ENCODE measurements around the gene AFF4.

AFF4 gene

DNA sequence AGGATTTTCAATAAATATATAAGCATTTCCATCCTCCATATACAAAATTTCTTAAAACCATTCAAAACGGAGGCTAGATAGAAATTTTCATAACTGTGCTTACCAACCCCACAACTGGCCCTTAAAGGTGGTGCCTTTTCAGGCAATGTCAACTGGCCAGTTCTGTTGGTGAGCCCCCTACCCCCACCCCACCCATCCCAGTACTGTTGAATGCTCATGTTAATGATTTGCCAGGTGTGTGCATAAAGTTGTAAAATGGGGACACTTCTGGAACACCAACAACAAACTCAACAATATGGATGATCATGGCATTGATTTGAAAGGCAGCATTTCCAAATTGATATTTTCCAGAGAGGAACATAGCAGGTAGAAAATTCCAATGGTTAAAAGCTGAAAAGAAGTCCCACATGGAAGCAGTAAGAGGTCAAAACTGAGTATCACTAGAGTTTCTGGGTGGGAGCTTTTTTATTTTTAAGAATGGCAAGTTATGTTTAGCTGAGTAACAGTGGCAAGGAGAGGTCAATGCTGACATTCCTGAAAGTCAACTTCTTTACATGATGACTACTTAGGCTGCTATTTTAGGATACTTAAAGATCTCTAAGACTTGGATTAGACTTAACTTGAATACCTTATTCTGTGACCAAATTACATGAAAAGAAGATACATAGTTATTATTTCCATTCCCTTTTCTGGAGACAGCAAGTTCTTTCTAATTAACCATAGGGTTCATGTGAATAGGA lies 87.2 kb downstream of the AFF4 start:
- H3K4me1 ChIP-seq (ENCODE audit: control insufficient read depth, insufficient read depth, low read length) = peaks cover 28% of the 10 kb centered on the region
- no peaks in the 10 kb centered on the region for H3K9me3 ChIP-seq (ENCODE audit: control insufficient read depth, low read length)
- H3K4me3 ChIP-seq (ENCODE audit: low read length) = no peak overlapping the region
- no peaks in the 10 kb centered on the region for H3K36me3 ChIP-seq (ENCODE audit: control insufficient read depth, insufficient read depth, low read length)
- H3K9ac ChIP-seq (ENCODE audit: low read length) = no peak overlapping the region
- H3K27me3 ChIP-seq (ENCODE audit: control insufficient read depth, insufficient read depth, low read length) = no peaks in the 10 kb centered on the region

DNA sequence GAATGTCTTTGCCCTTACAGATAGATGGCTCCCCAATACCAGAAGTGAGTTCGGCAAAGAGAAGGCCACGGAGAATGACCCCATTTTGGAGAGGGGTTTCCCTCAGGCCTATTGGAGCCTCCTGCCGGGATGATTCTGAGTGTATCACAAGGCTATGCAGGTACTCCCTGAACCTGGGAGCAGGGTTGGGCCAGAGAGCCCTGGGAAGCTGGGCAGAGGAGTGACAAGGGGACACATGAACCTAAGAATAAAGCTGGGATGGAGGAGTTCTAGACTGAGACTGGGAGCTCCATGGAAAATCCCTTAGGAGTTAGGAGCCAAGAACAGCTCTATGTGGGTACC lies 89.5 kb downstream of the AFF4 start:
- H3K27me3 ChIP-seq (ENCODE audit: control insufficient read depth, insufficient read depth, low read length) = no peaks in the 10 kb centered on the region
- no peaks in the 10 kb centered on the region for H3K36me3 ChIP-seq (ENCODE audit: control insufficient read depth, insufficient read depth, low read length)
- H3K4me3 ChIP-seq (ENCODE audit: low read length) = no peak overlapping the region
- H3K9ac ChIP-seq (ENCODE audit: low read length) = no peak overlapping the region
- H3K4me1 ChIP-seq (ENCODE audit: control insufficient read depth, insufficient read depth, low read length) = peaks cover 28% of the 10 kb centered on the region
- no peaks in the 10 kb centered on the region for H3K9me3 ChIP-seq (ENCODE audit: control insufficient read depth, low read length)

DNA sequence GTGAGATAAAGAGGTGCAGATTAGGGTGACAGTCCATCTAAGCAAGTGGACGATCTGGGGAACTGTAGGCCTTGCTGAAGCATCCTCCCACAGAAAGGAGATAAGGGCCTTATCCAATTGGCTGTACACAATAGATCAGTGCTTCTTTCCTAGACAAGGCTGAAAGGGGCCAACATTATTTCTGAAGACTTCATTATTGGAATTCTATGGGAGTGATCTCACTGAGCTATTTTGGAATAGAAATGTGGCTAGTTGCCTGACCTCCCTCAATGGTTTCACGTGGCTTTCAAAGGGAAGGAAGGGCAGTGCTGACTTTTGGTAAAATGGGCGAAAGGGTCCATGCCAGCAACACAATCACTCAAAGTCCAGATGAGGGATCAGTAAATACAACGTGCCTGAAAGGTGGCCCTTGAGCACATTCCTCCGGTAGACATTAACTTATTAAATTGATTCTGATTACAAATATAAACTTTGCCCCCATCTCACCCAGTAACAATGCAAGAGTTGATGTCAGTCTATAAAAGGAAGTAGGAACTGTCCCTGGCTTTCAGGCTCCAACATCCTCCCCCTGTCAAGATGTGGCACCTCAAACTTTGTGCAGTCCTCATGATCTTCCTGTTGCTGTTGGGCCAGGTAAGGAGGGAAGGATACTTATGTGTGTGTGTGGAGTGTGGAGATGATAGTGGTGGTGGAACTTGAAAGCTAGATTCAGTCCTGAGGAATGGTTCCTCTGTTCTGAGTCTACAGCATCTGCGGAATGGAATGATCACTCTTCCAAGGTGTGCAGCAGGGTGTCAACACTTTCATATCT lies 90.1 kb downstream of the AFF4 start, which contains the start of gene LEAP2:
Gene LEAP2 (plus strand): TSS at position 550 of the 811 bp plus-strand sequence. CDS start 27 bp downstream, at position 577.
- Histone ChIP-seq H3K9ac (ENCODE audit: low read length) (no peak within 1 kb of the TSS), H3K4me1 (ENCODE audit: control insufficient read depth, insufficient read depth, low read length) (peaks cover 28% of the 10 kb centered on the region), H3K9me3 (ENCODE audit: control insufficient read depth, low read length) (no peaks in the 10 kb centered on the region), H3K27me3 (ENCODE audit: control insufficient read depth, insufficient read depth, low read length) (no peaks in the 10 kb centered on the region), H3K4me3 (ENCODE audit: low read length) (no peak within 1 kb of the TSS), H3K36me3 (ENCODE audit: control insufficient read depth, insufficient read depth, low read length) (no peaks in the 10 kb centered on the region)

DNA sequence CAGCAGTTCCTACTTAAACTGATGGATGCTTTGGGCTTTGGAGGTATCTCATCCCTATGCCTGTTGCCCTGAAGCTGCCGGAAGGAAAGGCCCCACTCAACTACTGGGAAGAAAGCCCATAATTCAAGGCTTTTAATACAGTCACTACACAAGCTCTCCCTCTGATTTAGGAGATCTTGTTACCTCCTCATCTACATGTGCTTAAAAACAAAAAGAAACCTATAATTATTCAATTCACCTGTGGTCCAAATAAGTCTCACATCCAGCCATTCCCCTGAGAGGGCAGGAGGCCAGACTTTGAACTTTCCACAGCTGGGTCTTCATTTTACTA lies 90.7 kb downstream of the AFF4 start:
- H3K36me3 ChIP-seq (ENCODE audit: control insufficient read depth, insufficient read depth, low read length) = no peaks in the 10 kb centered on the region
- H3K27me3 ChIP-seq (ENCODE audit: control insufficient read depth, insufficient read depth, low read length) = no peaks in the 10 kb centered on the region
- H3K9ac ChIP-seq (ENCODE audit: low read length) = no peak overlapping the region
- H3K9me3 ChIP-seq (ENCODE audit: control insufficient read depth, low read length) = no peaks in the 10 kb centered on the region
- H3K4me3 ChIP-seq (ENCODE audit: low read length) = no peak overlapping the region
- peaks cover 22% of the 10 kb centered on the region for H3K4me1 ChIP-seq (ENCODE audit: control insufficient read depth, insufficient read depth, low read length)

DNA sequence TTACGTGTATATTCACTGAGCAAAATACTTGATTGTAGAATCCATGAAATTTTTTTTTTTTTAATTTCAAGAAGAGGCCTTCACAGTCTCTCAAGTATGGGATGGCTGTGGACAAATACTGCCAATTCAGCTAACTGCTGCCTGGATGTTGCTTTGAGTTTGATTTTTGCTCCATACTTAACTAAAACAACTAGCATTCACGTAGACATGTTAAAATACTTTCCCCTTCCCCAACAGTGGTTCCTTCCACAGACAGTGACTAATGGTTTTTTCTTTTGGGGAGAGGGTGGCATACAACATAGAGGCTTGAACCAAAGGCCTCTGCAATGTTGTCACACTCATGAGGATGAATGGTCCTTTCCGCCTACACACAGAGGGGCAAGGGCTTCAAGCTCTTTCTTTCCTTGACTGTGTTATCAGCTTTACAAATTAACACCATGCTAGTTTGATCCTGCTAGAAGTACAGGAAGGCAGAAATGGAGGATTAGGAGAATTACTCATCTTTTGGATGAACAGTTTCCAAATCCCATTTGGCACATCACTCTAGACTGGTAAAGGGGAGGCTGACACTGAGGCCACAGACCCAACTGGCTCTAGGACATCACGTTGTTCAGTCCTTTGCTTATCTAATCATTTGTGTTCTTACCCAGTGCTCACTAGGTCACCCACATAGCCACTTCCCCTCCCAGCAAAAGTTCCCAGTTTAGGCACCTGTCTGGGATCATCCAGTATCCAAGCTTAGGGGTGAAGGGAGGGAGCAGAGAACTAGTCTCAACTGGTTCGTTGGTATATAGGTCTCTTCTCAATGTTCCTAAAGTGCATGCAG lies 91.8 kb downstream of the AFF4 start:
- H3K4me1 ChIP-seq (ENCODE audit: control insufficient read depth, insufficient read depth, low read length) = peaks cover 27% of the 10 kb centered on the region

DNA sequence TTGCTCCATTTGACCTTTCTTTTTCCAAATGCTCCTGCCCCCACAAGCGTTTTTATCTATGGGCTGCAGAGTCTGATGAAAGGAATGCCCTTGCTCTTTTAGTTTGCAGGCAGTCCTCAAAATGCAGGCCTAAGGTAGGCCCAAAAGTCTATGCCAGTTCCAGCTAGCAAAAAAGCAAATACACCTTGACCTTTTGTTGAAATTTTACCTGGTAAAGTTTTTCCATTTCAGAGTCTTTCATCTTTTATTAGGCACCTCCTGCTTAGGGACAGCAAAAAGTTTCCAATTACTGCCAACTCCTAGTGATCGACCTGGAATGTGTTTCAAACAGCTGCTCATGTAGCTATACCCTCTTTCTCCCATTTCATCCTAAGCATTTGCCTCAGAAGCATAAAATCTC lies 92.6 kb downstream of the AFF4 start:
- Histone ChIP-seq H3K36me3 (ENCODE audit: control insufficient read depth, insufficient read depth, low read length) (no peaks in the 10 kb centered on the region), H3K9me3 (ENCODE audit: control insufficient read depth, low read length) (no peaks in the 10 kb centered on the region), H3K4me3 (ENCODE audit: low read length) (no peak overlapping the region), H3K9ac (ENCODE audit: low read length) (no peak overlapping the region), H3K4me1 (ENCODE audit: control insufficient read depth, insufficient read depth, low read length) (peaks cover 27% of the 10 kb centered on the region), H3K27me3 (ENCODE audit: control insufficient read depth, insufficient read depth, low read length) (no peaks in the 10 kb centered on the region)

More for the DNA sequence above, 91.8 kb downstream of the AFF4 start:
- no peaks in the 10 kb centered on the region for H3K36me3 ChIP-seq (ENCODE audit: control insufficient read depth, insufficient read depth, low read length)
- no peaks in the 10 kb centered on the region for H3K27me3 ChIP-seq (ENCODE audit: control insufficient read depth, insufficient read depth, low read length)
- H3K9ac ChIP-seq (ENCODE audit: low read length) = no peak overlapping the region
- H3K9me3 ChIP-seq (ENCODE audit: control insufficient read depth, low read length) = no peaks in the 10 kb centered on the region
- H3K4me3 ChIP-seq (ENCODE audit: low read length) = no peak overlapping the region

DNA sequence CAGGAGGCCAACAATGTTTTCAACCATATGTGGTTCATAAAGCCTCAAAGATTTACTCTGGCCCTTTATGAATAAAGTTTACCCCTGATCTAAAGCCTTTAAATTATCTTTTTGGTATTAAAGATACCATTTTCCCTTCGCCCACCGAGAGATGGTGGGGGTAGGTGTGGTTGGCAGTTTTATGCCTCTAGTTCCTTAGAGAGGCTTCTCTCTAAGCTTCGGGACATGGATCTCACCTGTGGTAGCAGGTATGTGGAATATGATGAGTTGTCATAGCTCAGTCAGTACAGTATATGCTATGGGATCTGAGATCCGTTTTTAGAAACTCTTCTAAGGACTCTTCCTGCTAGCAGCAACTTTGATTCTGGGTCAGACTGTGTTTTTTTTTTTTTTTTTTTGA lies 94.7 kb downstream of the AFF4 start:
- H3K27me3 ChIP-seq (ENCODE audit: control insufficient read depth, insufficient read depth, low read length) = no peaks in the 10 kb centered on the region
- H3K9ac ChIP-seq (ENCODE audit: low read length) = no peak overlapping the region
- H3K9me3 ChIP-seq (ENCODE audit: control insufficient read depth, low read length) = no peaks in the 10 kb centered on the region
- peaks cover 23% of the 10 kb centered on the region for H3K4me1 ChIP-seq (ENCODE audit: control insufficient read depth, insufficient read depth, low read length)
- no peaks in the 10 kb centered on the region for H3K36me3 ChIP-seq (ENCODE audit: control insufficient read depth, insufficient read depth, low read length)
- no peak overlapping the region for H3K4me3 ChIP-seq (ENCODE audit: low read length)

DNA sequence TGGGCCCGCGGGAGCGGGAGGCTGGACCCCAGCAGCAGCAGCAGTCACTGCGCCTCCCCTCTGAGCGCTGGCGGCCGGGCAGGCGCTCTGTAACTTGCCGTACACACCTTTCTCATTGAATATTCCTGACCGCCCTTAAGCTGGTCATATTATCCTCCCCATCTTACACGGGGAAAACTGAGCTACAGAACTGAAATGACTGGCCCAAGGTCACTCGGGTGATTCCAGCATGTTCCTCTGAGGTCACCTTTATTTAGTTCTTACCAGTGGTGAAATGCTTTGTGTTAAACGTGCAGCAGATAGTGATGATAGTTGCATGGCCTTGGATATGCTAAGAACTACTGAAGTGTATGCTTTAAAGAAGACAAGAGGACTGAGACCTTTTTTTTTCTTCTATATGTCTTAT lies 96.4 kb downstream of the AFF4 start:
- Histone ChIP-seq H3K4me3 (ENCODE audit: low read length) (peak overlapping the region; percentile 92), H3K9me3 (ENCODE audit: control insufficient read depth, low read length) (no peaks in the 10 kb centered on the region), H3K27me3 (ENCODE audit: control insufficient read depth, insufficient read depth, low read length) (no peaks in the 10 kb centered on the region), H3K4me1 (ENCODE audit: control insufficient read depth, insufficient read depth, low read length) (peaks cover 7% of the 10 kb centered on the region), H3K9ac (ENCODE audit: low read length) (peak overlapping the region; percentile 94), H3K36me3 (ENCODE audit: control insufficient read depth, insufficient read depth, low read length) (no peaks in the 10 kb centered on the region)

DNA sequence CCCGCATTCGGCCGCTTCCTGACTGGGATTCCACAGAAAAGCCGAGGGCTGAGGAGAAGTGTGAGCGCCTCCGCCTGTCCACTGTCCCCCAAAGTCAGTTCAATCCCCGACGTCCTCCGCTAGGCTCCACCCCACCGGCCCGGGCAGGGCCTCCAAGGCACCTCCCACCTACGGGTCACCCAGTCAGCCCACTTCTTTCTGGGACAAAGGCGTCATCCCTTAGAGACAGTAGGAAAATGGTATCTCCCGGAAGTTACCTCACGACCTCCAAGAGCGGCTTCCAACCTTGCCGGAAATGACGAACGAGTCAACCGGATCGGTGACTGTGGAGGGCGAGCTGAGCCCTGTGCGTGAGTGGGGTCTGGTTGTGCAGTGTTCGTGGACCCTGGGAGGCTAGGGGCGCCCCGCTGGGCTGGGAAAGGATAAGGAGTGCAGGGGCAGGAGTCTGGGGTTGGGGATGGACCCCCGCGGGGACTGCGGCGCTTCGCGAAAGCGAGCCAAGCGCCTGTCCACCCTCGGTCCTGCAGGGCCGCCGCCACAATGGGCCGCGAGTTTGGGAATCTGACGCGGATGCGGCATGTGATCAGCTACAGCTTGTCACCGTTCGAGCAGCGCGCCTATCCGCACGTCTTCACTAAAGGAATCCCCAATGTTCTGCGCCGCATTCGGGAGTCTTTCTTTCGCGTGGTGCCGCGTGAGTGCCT lies 96.9 kb downstream of the AFF4 start, which contains the start of the genes GDF9 and UQCRQ:
Gene GDF9 (minus strand): TSS at position 128 of the 704 bp plus-strand sequence. CDS start 1,936 bp downstream, outside the sequence.
Gene UQCRQ (plus strand): TSS at position 301 of the 704 bp plus-strand sequence. CDS start 240 bp downstream, at position 541.
- H3K4me3 ChIP-seq (ENCODE audit: low read length) = peak within 1 kb of the TSS; percentile 92
- H3K36me3 ChIP-seq (ENCODE audit: control insufficient read depth, insufficient read depth, low read length) = no peaks in the 10 kb centered on the region
- H3K4me1 ChIP-seq (ENCODE audit: control insufficient read depth, insufficient read depth, low read length) = peaks cover 4% of the 10 kb centered on the region
- H3K9me3 ChIP-seq (ENCODE audit: control insufficient read depth, low read length) = no peaks in the 10 kb centered on the region
- peak within 1 kb of the TSS; percentile 94 for H3K9ac ChIP-seq (ENCODE audit: low read length)
- H3K27me3 ChIP-seq (ENCODE audit: control insufficient read depth, insufficient read depth, low read length) = no peaks in the 10 kb centered on the region

DNA sequence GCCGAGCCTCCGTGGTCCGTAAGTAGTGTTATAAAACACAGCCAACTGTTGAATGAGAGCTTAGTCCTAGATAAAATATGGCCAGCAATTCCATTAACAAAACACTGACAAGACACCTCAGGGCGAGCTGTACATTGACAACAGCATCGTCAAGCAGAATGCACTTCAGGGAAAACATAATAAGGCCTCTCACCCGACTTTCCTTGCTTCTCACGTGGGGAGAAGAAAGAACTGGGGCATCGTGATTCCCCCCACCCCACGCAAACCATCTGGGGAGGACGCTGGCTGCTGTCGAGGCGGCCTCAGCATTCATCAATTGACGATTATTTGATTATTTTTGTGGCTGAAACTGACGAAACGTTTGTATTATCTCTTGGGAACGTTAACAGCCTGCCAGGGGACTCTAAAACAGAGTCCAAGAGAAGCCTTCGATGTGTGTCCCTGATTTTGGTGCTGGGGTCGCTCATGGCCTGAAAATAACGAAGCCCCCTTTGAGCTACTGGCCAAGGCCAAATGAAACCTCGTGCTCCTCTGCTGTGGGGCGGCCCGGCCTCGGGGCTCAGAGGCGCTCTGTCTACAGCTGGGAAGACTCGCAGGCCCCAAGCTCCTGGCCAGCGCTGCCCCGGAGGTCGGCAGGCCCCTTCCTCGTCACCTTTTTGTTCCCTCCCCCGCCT lies 97.6 kb downstream of the AFF4 start:
- H3K4me1 ChIP-seq (ENCODE audit: control insufficient read depth, insufficient read depth, low read length) = peaks cover 4% of the 10 kb centered on the region
- no peaks in the 10 kb centered on the region for H3K9me3 ChIP-seq (ENCODE audit: control insufficient read depth, low read length)
- H3K9ac ChIP-seq (ENCODE audit: low read length) = peak overlapping the region; percentile 94
- H3K4me3 ChIP-seq (ENCODE audit: low read length) = peak overlapping the region; percentile 92
- no peaks in the 10 kb centered on the region for H3K27me3 ChIP-seq (ENCODE audit: control insufficient read depth, insufficient read depth, low read length)
- no peaks in the 10 kb centered on the region for H3K36me3 ChIP-seq (ENCODE audit: control insufficient read depth, insufficient read depth, low read length)

DNA sequence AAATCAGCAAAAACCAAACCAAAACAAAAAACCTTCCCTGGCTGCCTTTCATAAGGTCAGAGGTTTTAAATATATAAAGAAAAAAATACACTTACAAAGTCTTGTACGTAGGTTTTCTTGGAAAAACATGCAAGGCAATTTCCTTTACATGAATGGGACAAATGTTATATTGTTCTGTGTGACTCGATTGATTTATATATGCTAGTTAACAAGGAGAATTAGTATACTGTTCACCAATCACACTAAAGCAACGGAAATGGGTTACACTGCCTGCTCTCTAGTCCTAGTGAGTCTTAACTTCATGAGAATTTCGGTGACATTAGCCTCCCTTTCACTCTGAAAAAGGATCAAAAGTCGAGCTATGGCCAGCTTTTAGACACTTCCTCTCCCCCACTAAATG lies 102.7 kb downstream of the AFF4 start:
- H3K9me3 ChIP-seq (ENCODE audit: control insufficient read depth, low read length) = no peaks in the 10 kb centered on the region
- no peaks in the 10 kb centered on the region for H3K36me3 ChIP-seq (ENCODE audit: control insufficient read depth, insufficient read depth, low read length)
- no peak overlapping the region for H3K4me3 ChIP-seq (ENCODE audit: low read length)
- H3K4me1 ChIP-seq (ENCODE audit: control insufficient read depth, insufficient read depth, low read length) = no peaks in the 10 kb centered on the region
- H3K9ac ChIP-seq (ENCODE audit: low read length) = no peak overlapping the region
- H3K27me3 ChIP-seq (ENCODE audit: control insufficient read depth, insufficient read depth, low read length) = no peaks in the 10 kb centered on the region
